Left lobe of liver (tissue), 2 donors: ENCODE data around the gene TRAM2. TPM values are rescaled to one million over a fixed set of nuclear protein-coding genes. Genes with fewer than 3 reads are reported as not detected.

ENCODE experiments used
- ATAC-seq: fragments of 200-7000 bp; cut with Tn5 transposase; one replicate; pipeline ENCODE4 v1.9.1; 2020; ENCODE audit warnings: mild to moderate bottlenecking, moderate library complexity
- DNase-seq: peaks from one replicate; pipeline ENCODE4 v3.0.0-alpha.2; 2020; ENCODE audit warnings: low spot score
- total RNA-seq: library from RNA; stranded (reverse); gene quantifications from one replicate; pipeline ENCODE4 v1.2.1, GENCODE V29; 2021
- donor health status: DM: no; HTN: no; CAD: no; lungs with moderate emphysema.
- donor health status: DM: no; HTN: yes; CAD: no.

TRAM2 gene
- total RNA-seq, 1 donor from 2014 or later: 17.3 TPM

GRCh38 chr6:52513464-52513863 lies 63.4 kb downstream of the TRAM2 start:
- no peak for ATAC-seq
- DNase-seq: no peak

DNA sequence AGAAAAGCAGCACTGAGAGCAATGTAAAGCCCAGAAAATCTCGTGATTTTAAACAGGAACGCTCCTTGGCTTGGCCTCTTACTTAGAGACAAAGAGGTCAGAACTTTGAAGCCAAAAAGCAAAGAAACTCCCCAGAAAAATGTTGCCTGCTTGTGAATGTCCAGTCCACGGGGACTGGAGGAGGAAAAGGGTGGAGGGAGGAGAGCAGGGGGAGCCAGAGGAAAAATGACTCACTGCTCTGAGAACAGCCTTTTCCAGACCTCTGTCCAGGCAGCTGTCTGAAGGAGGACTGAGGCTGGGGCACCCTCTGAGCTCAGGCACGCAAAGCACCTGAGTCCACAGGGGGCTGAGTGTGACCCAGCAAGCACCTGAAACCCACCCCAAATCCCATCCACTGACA lies 64.7 kb downstream of the TRAM2 start:
- no peak for DNase-seq
- ATAC-seq: peak; percentile 40

DNA sequence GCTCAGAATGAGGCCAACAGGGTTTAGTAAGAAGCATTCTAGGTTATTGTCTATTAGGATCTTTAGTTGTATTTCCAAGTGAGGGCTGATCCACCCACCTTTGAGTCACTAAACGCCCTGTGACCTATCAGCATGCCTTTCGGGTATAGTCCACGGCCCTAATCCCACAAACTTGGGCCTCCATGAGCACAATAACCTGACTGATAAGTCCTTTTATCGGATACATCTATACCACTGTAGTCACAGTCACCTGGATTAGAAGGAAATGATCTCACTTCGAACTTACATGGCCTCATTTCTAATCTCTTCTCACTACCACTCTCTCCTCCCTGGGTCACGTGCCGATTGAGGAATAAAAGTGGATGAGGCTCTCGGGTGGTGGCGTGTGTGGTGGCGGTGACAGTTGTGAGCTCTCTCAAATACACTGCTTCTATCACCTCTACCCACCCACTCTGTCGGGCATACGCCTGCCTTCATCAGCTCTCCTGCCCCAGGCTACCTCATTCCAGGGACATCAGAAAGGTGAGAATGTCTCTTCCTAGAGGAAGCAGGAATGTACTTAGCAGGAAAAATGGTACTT lies 65.2 kb downstream of the TRAM2 start:
- no peak for ATAC-seq

GRCh38 chr6:52511163-52511562 lies 65.7 kb downstream of the TRAM2 start:
- peak; percentile 5 for DNase-seq
- no peak for ATAC-seq

More for the DNA sequence above, 65.2 kb downstream of the TRAM2 start:
- DNase-seq: no peak

GRCh38 chr6:52510213-52510562 lies 66.7 kb downstream of the TRAM2 start:
- no peak for ATAC-seq

GRCh38 chr6:52509281-52510212 lies 67.3 kb downstream of the TRAM2 start:
- ATAC-seq (no peak), DNase-seq (peak; percentile 35)

More at GRCh38 chr6:52510213-52510562, 66.7 kb downstream of the TRAM2 start:
- no peak for DNase-seq

DNA sequence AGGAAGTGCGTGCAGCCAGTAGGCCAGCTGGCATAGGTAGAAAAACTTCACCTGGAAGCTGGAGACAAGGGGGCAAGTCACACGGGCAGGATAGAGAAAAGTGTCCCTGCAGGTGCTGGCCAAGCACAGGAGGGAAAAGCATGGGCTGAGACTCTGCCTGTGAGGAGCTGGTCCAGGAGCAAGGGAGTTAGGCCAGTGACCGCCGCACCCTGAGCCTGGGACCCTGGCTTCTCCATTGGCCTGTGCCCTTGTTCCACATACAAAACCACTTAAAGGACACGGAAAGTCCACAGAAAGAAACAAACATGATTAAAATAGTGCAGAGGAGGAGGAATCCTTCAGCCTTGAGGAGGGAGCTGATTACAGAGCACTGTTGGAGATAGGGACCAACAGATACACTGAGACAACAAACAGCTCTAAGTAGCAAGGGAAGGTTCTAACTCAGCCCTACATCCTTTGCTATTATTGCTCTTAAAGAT lies 68.6 kb downstream of the TRAM2 start:
- no peak for ATAC-seq
- DNase-seq: no peak

DNA sequence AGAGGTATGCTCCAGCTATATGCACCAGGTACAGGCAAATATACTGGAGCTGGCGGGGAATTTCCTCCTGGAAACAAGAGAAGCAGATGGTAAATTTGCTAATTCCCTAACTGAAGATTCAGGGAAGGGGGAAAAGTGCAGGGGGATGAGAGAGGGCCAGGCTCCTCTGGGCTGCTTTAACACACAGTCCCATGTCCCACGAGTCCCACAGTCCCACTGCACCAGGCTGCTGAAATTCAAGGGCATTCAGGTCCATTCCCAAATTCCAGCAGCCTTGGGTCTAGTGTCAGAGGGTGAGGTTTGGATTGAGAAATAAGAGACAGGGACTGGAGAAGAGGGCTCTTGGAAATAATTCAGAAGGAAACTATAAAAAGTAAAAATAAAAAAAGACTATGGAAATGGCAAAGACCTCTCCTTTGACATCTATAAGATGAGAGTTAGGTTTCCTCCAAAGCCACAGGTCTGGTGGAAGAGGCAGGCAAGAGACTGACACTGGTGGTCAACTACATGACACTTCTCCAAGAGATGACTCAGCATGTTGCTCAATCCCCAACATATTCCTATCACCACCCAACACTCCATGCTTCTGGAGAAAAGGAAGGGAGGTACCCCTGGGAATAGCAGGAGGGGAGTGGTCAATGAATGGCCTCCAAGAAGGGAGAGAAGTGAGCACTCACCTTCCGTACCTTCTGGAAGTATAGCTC lies 69.2 kb downstream of the TRAM2 start:
- DNase-seq (no peak), ATAC-seq (no peak)

DNA sequence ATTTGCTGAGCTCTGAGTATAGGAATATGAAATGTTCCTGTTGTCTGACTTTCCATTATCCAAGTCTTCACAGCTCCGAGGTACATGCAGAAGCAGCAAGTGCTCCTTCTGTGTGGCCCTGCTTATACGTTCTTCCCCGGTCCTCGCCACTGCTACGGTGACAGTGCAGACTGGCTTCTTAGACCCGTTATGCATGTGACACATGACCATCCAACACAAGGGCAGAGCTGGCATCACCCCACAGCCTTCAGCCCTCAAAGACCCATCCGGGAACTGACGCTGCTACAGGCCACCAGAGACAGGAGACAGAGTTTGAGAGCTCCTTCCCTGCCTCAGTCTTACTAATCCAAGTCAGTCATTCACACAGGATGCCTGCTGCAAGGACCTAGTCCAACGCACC lies 70.4 kb downstream of the TRAM2 start:
- ATAC-seq (no peak), DNase-seq (no peak)

GRCh38 chr6:52505726-52506409 lies 71.0 kb downstream of the TRAM2 start:
- ATAC-seq (no peak), DNase-seq (no peak)

GRCh38 chr6:52504782-52505136 lies 72.1 kb downstream of the TRAM2 start:
- no peak for ATAC-seq
- no peak for DNase-seq

DNA sequence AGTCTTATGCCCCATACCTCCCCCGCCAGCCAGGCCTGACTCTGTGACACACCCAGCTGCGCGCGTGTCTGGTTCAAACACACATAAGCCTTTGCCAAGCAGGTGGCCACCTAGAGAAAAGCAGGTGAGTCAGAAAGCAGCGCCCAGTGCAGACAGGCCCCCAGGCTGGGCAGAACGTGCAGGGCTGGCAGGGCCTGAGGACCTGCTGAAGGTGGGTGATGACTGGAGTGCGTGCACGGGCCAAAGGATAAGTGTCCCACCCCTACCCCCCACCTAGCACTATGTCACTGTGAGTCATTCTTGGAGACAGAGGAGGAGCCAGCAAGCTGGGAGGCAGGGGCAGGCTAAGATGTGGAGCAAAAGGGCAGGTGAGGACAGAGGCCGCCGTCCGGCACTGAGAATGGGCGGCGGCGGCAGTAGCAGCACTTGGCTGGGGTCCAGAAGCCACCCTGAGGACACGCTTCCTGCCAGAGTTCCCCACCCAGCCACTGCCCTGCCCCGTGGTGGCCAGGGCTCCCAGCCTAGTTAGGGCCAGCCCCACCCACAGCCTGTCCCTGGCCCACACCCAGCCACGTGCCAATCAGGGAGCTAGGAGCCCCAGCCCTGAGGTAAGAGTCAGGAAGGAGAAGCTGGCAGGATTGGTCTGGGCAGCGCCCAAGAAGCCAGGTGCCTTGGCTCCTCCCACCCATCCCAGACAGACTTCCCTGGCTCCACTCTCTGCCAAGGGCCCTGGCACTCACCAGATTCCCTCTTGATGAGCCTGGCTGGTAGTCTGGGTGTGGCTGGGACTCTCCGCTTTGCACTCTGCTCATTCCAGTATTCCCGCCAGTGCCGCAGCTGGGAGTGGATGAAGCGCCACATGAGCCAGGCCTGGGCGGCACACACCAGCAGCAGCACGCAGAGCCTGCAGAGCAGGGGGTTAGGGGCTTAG lies 72.7 kb downstream of the TRAM2 start:
- ATAC-seq (peak; percentile 74), DNase-seq (peak; percentile 76)

- no peak for DNase-seq
- ATAC-seq: no peak
Measured at GRCh38 chr6:52503323-52503747, 73.5 kb downstream of the TRAM2 start.

GRCh38 chr6:52502306-52503029 lies 74.4 kb downstream of the TRAM2 start:
- no peak for DNase-seq
- no peak for ATAC-seq

GRCh38 chr6:52500238-52501129 lies 76.4 kb downstream of the TRAM2 start:
- no peak for DNase-seq
- peak; percentile 45 for ATAC-seq

DNA sequence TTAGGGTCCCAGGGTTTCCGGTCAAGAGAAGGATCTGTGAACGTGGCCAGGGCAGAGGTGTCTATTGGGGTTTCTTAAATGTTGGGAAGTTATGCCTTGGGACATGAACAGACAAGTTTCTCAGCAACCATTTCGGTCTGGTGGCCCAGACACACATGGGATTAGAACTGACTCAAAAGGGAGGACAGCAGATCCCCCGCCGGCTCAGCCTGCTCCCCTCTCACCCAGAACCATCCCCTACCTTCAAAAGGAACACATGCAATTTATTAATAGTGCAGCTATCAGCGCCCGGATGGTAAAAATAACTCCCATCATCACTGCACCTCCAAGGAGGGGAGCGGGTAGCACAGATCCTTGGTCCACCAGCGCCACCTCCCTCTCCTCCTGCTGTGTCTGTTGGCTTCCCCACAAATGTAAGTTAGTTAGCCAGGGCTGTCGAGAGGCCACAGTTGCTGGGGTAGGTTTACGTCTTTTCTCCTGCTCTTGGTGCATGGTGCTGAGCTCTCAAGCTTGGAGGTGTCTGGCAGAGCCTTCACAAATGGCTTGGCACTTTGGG lies 77.1 kb downstream of the TRAM2 start:
- ATAC-seq: no peak
- no peak for DNase-seq

GRCh38 chr6:52499026-52499425 lies 77.8 kb downstream of the TRAM2 start:
- no peak for DNase-seq
- ATAC-seq: no peak

DNA sequence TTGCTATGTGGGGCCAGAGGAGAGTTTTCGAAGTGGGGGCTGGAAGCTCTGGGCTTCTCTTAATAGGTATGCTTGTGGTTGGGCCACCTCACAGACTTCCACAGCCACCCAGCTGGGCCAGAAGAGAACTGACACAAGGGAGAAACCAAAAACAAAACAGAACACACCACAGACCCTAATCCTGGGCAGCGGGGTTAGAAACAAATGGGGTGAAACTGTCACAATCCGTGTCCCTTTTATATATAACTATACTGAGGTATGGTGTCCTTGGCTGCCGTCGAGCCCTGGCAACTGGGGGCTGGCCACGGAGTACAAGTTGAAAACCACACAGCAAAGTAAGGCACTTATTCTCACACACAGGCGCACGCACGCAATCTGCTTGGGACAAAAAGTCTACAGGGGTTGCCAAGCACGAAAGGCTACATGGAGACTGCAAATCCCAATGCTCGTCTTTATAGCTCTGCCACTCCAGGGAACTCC lies 78.3 kb downstream of the TRAM2 start:
- ATAC-seq: no peak
- DNase-seq: no peak
